Vagina (tissue), 2 donors: Measurements from ENCODE around the gene ZNF14. TPM values are rescaled to one million over a fixed set of nuclear protein-coding genes. Genes with fewer than 3 reads are reported as not detected.
"Not testable (repeated sequence)": the region's sequence is repeated elsewhere in the genome, so short reads cannot be mapped to it uniquely, and the experiment has no call there.

Experiments
- DNase-seq, 2 donors: peaks; one replicate each; pipeline ENCODE4 v3.0.0-alpha.2; 2017; ENCODE audit errors: extremely low spot score in 2 of 2
- H3K27ac ChIP-seq: fragments of 200-600 bp; sonication (generic); one replicate; pipeline ENCODE4 v1.5.1; 2019
- H3K27me3 ChIP-seq: fragments of 200-600 bp; sonication (generic); one replicate; pipeline ENCODE4 v1.5.1; 2019
- H3K36me3 ChIP-seq, 2 donors: fragments of 200-600 bp; sonication (generic); one replicate each; pipeline ENCODE4 v1.5.1; 2017 to 2019
- H3K4me1 ChIP-seq: fragments of 200-600 bp; sonication (generic); one replicate; pipeline ENCODE4 v1.5.1; 2019
- H3K4me3 ChIP-seq, 2 donors: fragments of 200-600 bp; sonication (generic); 1 replicate in 1 of 2; 2 replicates in 1 of 2; pipeline ENCODE4 v1.5.1; 2016 to 2019
- H3K9me3 ChIP-seq: fragments of 200-600 bp; sonication (generic); one replicate; pipeline ENCODE4 v1.5.1; 2019
- CTCF ChIP-seq, 3 experiments: fragments of 450-650 bp in 2 of 3; fragments of 200-600 bp in 1 of 3; sonication (generic) in 1 of 3; IDR thresholded peaks; one replicate each; pipeline ENCODE4 v1.5.1; 2017 to 2019; ENCODE audit warnings: antibody characterized with exemption in 3 of 3, mild to moderate bottlenecking in 2 of 3, moderate library complexity in 2 of 3
- POLR2A ChIP-seq, 2 donors: fragments of 450-650 bp; IDR thresholded peaks; one replicate each; pipeline ENCODE4 v1.6.1; 2017; ENCODE audit warnings: antibody characterized with exemption in 2 of 2, mild to moderate bottlenecking in 2 of 2, moderate library complexity in 2 of 2
- POLR2AphosphoS5 ChIP-seq, 2 donors: sonication (generic); formaldehyde crosslinking; IDR thresholded peaks; one replicate each; pipeline ENCODE4 v1.9.0; 2017; ENCODE audit warnings: antibody characterized with exemption in 2 of 2, mild to moderate bottlenecking in 2 of 2, low read depth in 1 of 2; ENCODE audit not compliant: insufficient read depth in 1 of 2
- intact Hi-C: fragments of 100-400 bp; cut with DNase I; formaldehyde crosslinking; loops from one replicate; pipeline ENCODE4 v1.15.1; 2023
- total RNA-seq: library from RNA; depleted of rRNA; stranded (reverse); fragments of >200 nt; gene quantifications from one replicate; pipeline ENCODE4 v1.2.3, GENCODE V29; 2016

ZNF14 gene
- total RNA-seq, 1 donor from 2014 or later: 5.4 TPM

GRCh38 chr19:19711934-19712828, 20.7 kb downstream of the ZNF14 start:
- no peak overlapping the region for H3K4me3 ChIP-seq
- TF ChIP-seq CTCF (IDR thresholded peaks at IDR 0.05) (no peak), POLR2A (IDR thresholded peaks at IDR 0.05) (no peak), POLR2AphosphoS5 (IDR thresholded peaks at IDR 0.05; ENCODE audit: insufficient read depth in 1 of 2, low read depth in 1 of 2) (no peak)
- H3K27me3 ChIP-seq: no peaks in the 10 kb centered on the region
- intact Hi-C loops: no loop called here
- peaks cover 11 to 69% of the 10 kb centered on the region in 2 donors for H3K36me3 ChIP-seq
- peaks cover 95% of the 10 kb centered on the region for H3K9me3 ChIP-seq
- no peak for DNase-seq
- H3K27ac ChIP-seq: no peak overlapping the region
- no peaks in the 10 kb centered on the region for H3K4me1 ChIP-seq

- peaks cover 96% of the 10 kb centered on the region for H3K9me3 ChIP-seq
- DNase-seq: no peak
- H3K27ac ChIP-seq: no peak overlapping the region
- H3K27me3 ChIP-seq: no peaks in the 10 kb centered on the region
- peaks cover 11 to 62% of the 10 kb centered on the region in 2 donors for H3K36me3 ChIP-seq
- H3K4me1 ChIP-seq: no peaks in the 10 kb centered on the region
- no peak overlapping the region for H3K4me3 ChIP-seq
- TF ChIP-seq POLR2A (IDR thresholded peaks at IDR 0.05) (no peak), POLR2AphosphoS5 (IDR thresholded peaks at IDR 0.05; ENCODE audit: insufficient read depth in 1 of 2, low read depth in 1 of 2) (no peak), CTCF (IDR thresholded peaks at IDR 0.05) (no peak)
- intact Hi-C loops: no loop called here
Measured at GRCh38 chr19:19711306-19711933, 21.5 kb downstream of the ZNF14 start.

- no peak for DNase-seq
- peaks cover 11 to 52% of the 10 kb centered on the region in 2 donors for H3K36me3 ChIP-seq
- H3K27ac ChIP-seq: no peak overlapping the region
Measured at GRCh38 chr19:19710506-19710905, 22.4 kb downstream of the ZNF14 start.

GRCh38 chr19:19704836-19705235, 28.1 kb downstream of the ZNF14 start:
- no peak for DNase-seq
- no peaks in the 10 kb centered on the region for H3K27me3 ChIP-seq
- H3K9me3 ChIP-seq: peaks cover 46% of the 10 kb centered on the region
- TF ChIP-seq POLR2AphosphoS5 (IDR thresholded peaks at IDR 0.05; ENCODE audit: insufficient read depth in 1 of 2, low read depth in 1 of 2): no peak
- no peak for TF ChIP-seq POLR2A (IDR thresholded peaks at IDR 0.05)
- no peak for TF ChIP-seq CTCF (IDR thresholded peaks at IDR 0.05)
- H3K27ac ChIP-seq: no peak overlapping the region
- no peak overlapping the region for H3K4me3 ChIP-seq
- no peaks in the 10 kb centered on the region for H3K4me1 ChIP-seq
- peaks cover 0 to 12% of the 10 kb centered on the region in 2 donors for H3K36me3 ChIP-seq
- intact Hi-C loops: no loop called here

More at GRCh38 chr19:19710506-19710905, 22.4 kb downstream of the ZNF14 start:
- no peak overlapping the region for H3K4me3 ChIP-seq
- no peak for TF ChIP-seq POLR2A (IDR thresholded peaks at IDR 0.05)
- no peak for TF ChIP-seq CTCF (IDR thresholded peaks at IDR 0.05)
- TF ChIP-seq POLR2AphosphoS5 (IDR thresholded peaks at IDR 0.05; ENCODE audit: insufficient read depth in 1 of 2, low read depth in 1 of 2): no peak
- no peaks in the 10 kb centered on the region for H3K4me1 ChIP-seq
- no peaks in the 10 kb centered on the region for H3K27me3 ChIP-seq
- H3K9me3 ChIP-seq: peaks cover 94% of the 10 kb centered on the region
- intact Hi-C loops: no loop called here

- H3K27me3 ChIP-seq, H3K4me3 ChIP-seq, intact Hi-C loops, H3K27ac ChIP-seq, H3K9me3 ChIP-seq, DNase-seq, H3K4me1 ChIP-seq: not testable (repeated sequence)
- H3K36me3 ChIP-seq: peaks cover 0 to 12% of the 10 kb centered on the region in 2 donors
Measured at GRCh38 chr19:19700493-19700892, 32.4 kb downstream of the ZNF14 start.
